HG02840 (cell line): ENCODE results near the gene ETV2.

Experiments
- ATAC-seq: cut with Tn5 transposase; IDR thresholded peaks from one replicate; pipeline ENCODE4 v1.9.1; 2021; ENCODE audit warnings: mild to moderate bottlenecking, moderate library complexity, moderate number of reproducible peaks; ENCODE audit not compliant: unreplicated experiment, low FRiP score

ETV2 gene

GRCh38 chr19:35623327-35624010 lies 18.1 kb upstream of the ETV2 start:
- no peak for ATAC-seq

- no peak for ATAC-seq
Measured at GRCh38 chr19:35628264-35628564, 13.3 kb upstream of the ETV2 start.

- ATAC-seq = peak; percentile 97
Measured at GRCh38 chr19:35628565-35629331, 12.8 kb upstream of the ETV2 start, which contains the start of gene RBM42. TSS of gene RBM42 (plus strand) at chr19:35629036. CDS start at chr19:35629154, 118 bp downstream.

- peak; percentile 9 for ATAC-seq
Measured at GRCh38 chr19:35629332-35629633, 12.3 kb upstream of the ETV2 start.

- ATAC-seq = no peak
Measured at GRCh38 chr19:35633727-35634440, 7.7 kb upstream of the ETV2 start.

GRCh38 chr19:35636651-35637050 lies 4.9 kb upstream of the ETV2 start:
- no peak for ATAC-seq

- ATAC-seq = no peak
Measured at GRCh38 chr19:35637165-35637564, 4.4 kb upstream of the ETV2 start.

- no peak for ATAC-seq
Measured at GRCh38 chr19:35639321-35639639, 2.3 kb upstream of the ETV2 start.

- ATAC-seq = no peak
Measured at GRCh38 chr19:35639863-35640262, 1.7 kb upstream of the ETV2 start.

- ATAC-seq = no peak
Measured at GRCh38 chr19:35642312-35642711, 767 bp downstream of the ETV2 start.

- ATAC-seq = no peak
Measured at GRCh38 chr19:35642798-35643254, 1.3 kb downstream of the ETV2 start.

- peak; percentile 45 for ATAC-seq
Measured at GRCh38 chr19:35643255-35644205, 2.0 kb downstream of the ETV2 start.

- ATAC-seq = peak; percentile 55
Measured at GRCh38 chr19:35644206-35644986, 2.9 kb downstream of the ETV2 start.

- ATAC-seq = no peak
Measured at GRCh38 chr19:35644987-35645679, 3.6 kb downstream of the ETV2 start.

- ATAC-seq = no peak
Measured at GRCh38 chr19:35645680-35646511, 4.4 kb downstream of the ETV2 start.

GRCh38 chr19:35648017-35648961 lies 6.7 kb downstream of the ETV2 start, which contains the start of gene COX6B1:
TSS of gene COX6B1 (plus strand) at chr19:35648323. CDS start at chr19:35651244, 2,921 bp downstream.
- peak; percentile 51 for ATAC-seq

- no peak for ATAC-seq
Measured at GRCh38 chr19:35650581-35650980, 9.0 kb downstream of the ETV2 start.
